Neural cell (in vitro differentiated cells): ENCODE results near the gene SIGLEC1. TPM values are rescaled to one million over a fixed set of nuclear protein-coding genes. Genes with fewer than 3 reads are reported as not detected.

Experiments used
- H2AFZ ChIP-seq: fragments of 200-600, 300-800 bp; sonication (generic), shearing (Covaris generic); 2 replicates; pipeline ENCODE4 v1.6.0; 2014; ENCODE audit warnings: low read depth, mild to moderate bottlenecking, antibody characterized with exemption, low read length, moderate library complexity
- H3F3A ChIP-seq: fragments of 200-600 bp; shearing (Covaris generic); 2 replicates; pipeline ENCODE4 v1.6.1; 2016; ENCODE audit warnings: mild to moderate bottlenecking, moderate library complexity, mixed read lengths, antibody characterized with exemption, low read length; ENCODE audit not compliant: insufficient read depth, poor library complexity, severe bottlenecking
- H3K27ac ChIP-seq: fragments of 200-600, 300-800 bp; sonication (generic), shearing (Covaris generic); 2 replicates; pipeline ENCODE4 v1.5.1; 2014; ENCODE audit warnings: mild to moderate bottlenecking, low read length, moderate library complexity
- H3K27me3 ChIP-seq: fragments of 300-800, 200-600 bp; sonication (generic), shearing (Covaris generic); 2 replicates; pipeline ENCODE4 v1.6.0; 2014; ENCODE audit warnings: mild to moderate bottlenecking, low read depth, low read length, moderate library complexity; ENCODE audit not compliant: insufficient read depth
- H3K36me3 ChIP-seq: fragments of 300-800, 200-600 bp; sonication (generic), shearing (Covaris generic); 2 replicates; pipeline ENCODE4 v1.5.1; 2014; ENCODE audit warnings: mild to moderate bottlenecking, antibody characterized with exemption, low read length, moderate library complexity; ENCODE audit not compliant: insufficient read depth
- H3K4me2 ChIP-seq: fragments of 300-800, 200-600 bp; sonication (generic), shearing (Covaris generic); 2 replicates; pipeline ENCODE4 v1.6.0; 2014; ENCODE audit warnings: mild to moderate bottlenecking, low read length
- H3K4me3 ChIP-seq: fragments of 300-800, 200-600 bp; sonication (generic), shearing (Covaris generic); 2 replicates; pipeline ENCODE4 v1.5.1; 2014; ENCODE audit warnings: mild to moderate bottlenecking, low read length, moderate library complexity
- H3K79me2 ChIP-seq: fragments of 200-600 bp; shearing (Covaris generic); replicated peaks from 2 replicates; pipeline ENCODE4 v1.6.0; 2014; ENCODE audit warnings: mild to moderate bottlenecking, low read length, moderate library complexity; ENCODE audit not compliant: insufficient read depth
- H3K9ac ChIP-seq: fragments of 300-800, 200-600 bp; sonication (generic), shearing (Covaris generic); 2 replicates; pipeline ENCODE4 v1.6.1; 2016; ENCODE audit warnings: mild to moderate bottlenecking, low read length, mixed read lengths
- H3K9me2 ChIP-seq: fragments of 200-600 bp; shearing (Covaris generic); 2 replicates; pipeline ENCODE4 v1.6.1; 2016; ENCODE audit warnings: mild to moderate bottlenecking, low read length, mixed read lengths; ENCODE audit not compliant: insufficient read depth
- H3K9me3 ChIP-seq: fragments of 200-600, 300-800 bp; sonication (generic), shearing (Covaris generic); 2 replicates; pipeline ENCODE4 v1.6.1; 2016; ENCODE audit warnings: mild to moderate bottlenecking, mixed run types, low read length, moderate library complexity, mixed read lengths
- H4K20me1 ChIP-seq: fragments of 200-600 bp; shearing (Covaris generic); 2 replicates; pipeline ENCODE4 v1.6.1; 2016; ENCODE audit warnings: mild to moderate bottlenecking, mixed run types; ENCODE audit not compliant: insufficient read depth
- EP300 ChIP-seq: fragments of 450-650 bp; conservative IDR thresholded peaks from 2 replicates; pipeline ENCODE4 v1.6.1; 2014; ENCODE audit warnings: antibody characterized with exemption, mild to moderate bottlenecking, moderate library complexity; ENCODE audit not compliant: poor library complexity, severe bottlenecking
- EZH2 ChIP-seq: fragments of 200-600, 300-800 bp; shearing (Covaris generic), sonication (generic); IDR thresholded peaks from 2 replicates; pipeline ENCODE4 v1.6.1; 2014; ENCODE audit warnings: antibody characterized with exemption, low read length, borderline replicate concordance, mild to moderate bottlenecking; ENCODE audit not compliant: insufficient read depth, poor library complexity, severe bottlenecking
- MXI1 ChIP-seq: fragments of 450-650 bp; conservative IDR thresholded peaks from 2 replicates; pipeline ENCODE4 v1.6.1; 2014; ENCODE audit warnings: antibody characterized with exemption, mild to moderate bottlenecking; ENCODE audit not compliant: poor library complexity, severe bottlenecking
- POLR2AphosphoS5 ChIP-seq: IDR thresholded peaks from 2 replicates; pipeline ENCODE4 v1.6.1; 2012
- RAD21 ChIP-seq: fragments of 450-650 bp; conservative IDR thresholded peaks from 2 replicates; pipeline ENCODE4 v1.6.1; 2014; ENCODE audit warnings: antibody characterized with exemption, mild to moderate bottlenecking, moderate library complexity
- SMC3 ChIP-seq: fragments of 450-650 bp; conservative IDR thresholded peaks from 2 replicates; pipeline ENCODE4 v1.6.1; 2014; ENCODE audit warnings: antibody characterized with exemption, mild to moderate bottlenecking, moderate library complexity; ENCODE audit not compliant: poor library complexity
- TAF1 ChIP-seq: IDR thresholded peaks from 2 replicates; pipeline ENCODE4 v1.6.1; 2012; ENCODE audit warnings: low read depth
- polyA plus RNA-seq: library from polyadenylated mRNA; depleted of rRNA; stranded (reverse); fragments of >200 nt; gene quantifications from 2 replicates; pipeline ENCODE4 v1.2.3, GENCODE V29; 2014
- TF ChIP-seq, protein P1 (sequence below): IDR thresholded peaks from 2 replicates; pipeline ENCODE4 v1.6.1; 2012; ENCODE audit warnings: borderline replicate concordance
- TF ChIP-seq, protein P2 (sequence below): fragments of 450-650 bp; IDR thresholded peaks from 2 replicates; pipeline ENCODE4 v1.5.1; 2014; ENCODE audit warnings: antibody characterized with exemption, mild to moderate bottlenecking, moderate library complexity; ENCODE audit not compliant: poor library complexity, severe bottlenecking

Gene SIGLEC1
- polyA plus RNA-seq, 1 donor from 2014 or later, result 0.12 TPM

DNA sequence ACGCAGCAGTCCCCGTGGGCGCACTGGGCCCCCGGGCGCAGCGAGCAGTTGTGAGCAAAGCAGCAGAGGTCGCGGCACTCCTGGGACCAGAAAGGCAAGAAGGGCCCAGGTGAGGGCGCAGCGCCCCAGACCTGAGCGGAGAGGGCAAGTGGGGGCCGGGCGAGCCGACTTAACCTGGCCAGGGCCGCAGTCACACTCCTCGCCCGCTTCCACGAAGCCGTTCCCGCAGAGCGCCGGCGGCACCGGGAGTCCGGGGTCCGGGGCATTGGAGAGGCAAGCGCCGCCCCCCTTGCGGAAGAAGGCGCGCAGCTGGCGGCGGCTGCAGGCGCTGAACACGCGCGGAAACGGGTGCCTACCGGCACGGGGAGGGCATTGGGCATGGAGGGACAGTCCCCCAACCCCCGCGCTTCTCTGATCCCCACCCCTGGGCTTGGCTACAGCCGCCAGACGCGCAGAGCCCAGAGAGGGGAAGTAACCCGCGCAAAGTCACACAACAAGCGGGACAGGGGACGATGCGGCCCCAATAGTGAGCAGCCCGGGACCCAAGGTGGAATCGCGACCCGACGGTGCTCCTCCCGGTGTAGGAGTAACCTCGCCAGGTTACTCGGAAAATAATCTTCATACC, 39.7 kb downstream of the SIGLEC1 start:
- peaks cover 36% of the 10 kb centered on the region for H3K27me3 ChIP-seq
- no peaks in the 10 kb centered on the region for H3K9me2 ChIP-seq
- no peak overlapping the region for H3K9ac ChIP-seq
- no peaks in the 10 kb centered on the region for H4K20me1 ChIP-seq
- H3K36me3 ChIP-seq, result no peaks in the 10 kb centered on the region
- no peaks in the 10 kb centered on the region for H3K9me3 ChIP-seq
- H3F3A ChIP-seq, result no peaks in the 10 kb centered on the region
- no peak for TF ChIP-seq TAF1
- TF ChIP-seq POLR2AphosphoS5, result no peak
- no peak for TF ChIP-seq SMC3
- no peak for TF ChIP-seq EZH2
- no peak for TF ChIP-seq RAD21
- TF ChIP-seq, protein P1, sequence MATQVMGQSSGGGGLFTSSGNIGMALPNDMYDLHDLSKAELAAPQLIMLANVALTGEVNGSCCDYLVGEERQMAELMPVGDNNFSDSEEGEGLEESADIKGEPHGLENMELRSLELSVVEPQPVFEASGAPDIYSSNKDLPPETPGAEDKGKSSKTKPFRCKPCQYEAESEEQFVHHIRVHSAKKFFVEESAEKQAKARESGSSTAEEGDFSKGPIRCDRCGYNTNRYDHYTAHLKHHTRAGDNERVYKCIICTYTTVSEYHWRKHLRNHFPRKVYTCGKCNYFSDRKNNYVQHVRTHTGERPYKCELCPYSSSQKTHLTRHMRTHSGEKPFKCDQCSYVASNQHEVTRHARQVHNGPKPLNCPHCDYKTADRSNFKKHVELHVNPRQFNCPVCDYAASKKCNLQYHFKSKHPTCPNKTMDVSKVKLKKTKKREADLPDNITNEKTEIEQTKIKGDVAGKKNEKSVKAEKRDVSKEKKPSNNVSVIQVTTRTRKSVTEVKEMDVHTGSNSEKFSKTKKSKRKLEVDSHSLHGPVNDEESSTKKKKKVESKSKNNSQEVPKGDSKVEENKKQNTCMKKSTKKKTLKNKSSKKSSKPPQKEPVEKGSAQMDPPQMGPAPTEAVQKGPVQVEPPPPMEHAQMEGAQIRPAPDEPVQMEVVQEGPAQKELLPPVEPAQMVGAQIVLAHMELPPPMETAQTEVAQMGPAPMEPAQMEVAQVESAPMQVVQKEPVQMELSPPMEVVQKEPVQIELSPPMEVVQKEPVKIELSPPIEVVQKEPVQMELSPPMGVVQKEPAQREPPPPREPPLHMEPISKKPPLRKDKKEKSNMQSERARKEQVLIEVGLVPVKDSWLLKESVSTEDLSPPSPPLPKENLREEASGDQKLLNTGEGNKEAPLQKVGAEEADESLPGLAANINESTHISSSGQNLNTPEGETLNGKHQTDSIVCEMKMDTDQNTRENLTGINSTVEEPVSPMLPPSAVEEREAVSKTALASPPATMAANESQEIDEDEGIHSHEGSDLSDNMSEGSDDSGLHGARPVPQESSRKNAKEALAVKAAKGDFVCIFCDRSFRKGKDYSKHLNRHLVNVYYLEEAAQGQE, result no peak
- TF ChIP-seq MXI1, result no peak
- no peak for TF ChIP-seq EP300
- TF ChIP-seq, protein P2, sequence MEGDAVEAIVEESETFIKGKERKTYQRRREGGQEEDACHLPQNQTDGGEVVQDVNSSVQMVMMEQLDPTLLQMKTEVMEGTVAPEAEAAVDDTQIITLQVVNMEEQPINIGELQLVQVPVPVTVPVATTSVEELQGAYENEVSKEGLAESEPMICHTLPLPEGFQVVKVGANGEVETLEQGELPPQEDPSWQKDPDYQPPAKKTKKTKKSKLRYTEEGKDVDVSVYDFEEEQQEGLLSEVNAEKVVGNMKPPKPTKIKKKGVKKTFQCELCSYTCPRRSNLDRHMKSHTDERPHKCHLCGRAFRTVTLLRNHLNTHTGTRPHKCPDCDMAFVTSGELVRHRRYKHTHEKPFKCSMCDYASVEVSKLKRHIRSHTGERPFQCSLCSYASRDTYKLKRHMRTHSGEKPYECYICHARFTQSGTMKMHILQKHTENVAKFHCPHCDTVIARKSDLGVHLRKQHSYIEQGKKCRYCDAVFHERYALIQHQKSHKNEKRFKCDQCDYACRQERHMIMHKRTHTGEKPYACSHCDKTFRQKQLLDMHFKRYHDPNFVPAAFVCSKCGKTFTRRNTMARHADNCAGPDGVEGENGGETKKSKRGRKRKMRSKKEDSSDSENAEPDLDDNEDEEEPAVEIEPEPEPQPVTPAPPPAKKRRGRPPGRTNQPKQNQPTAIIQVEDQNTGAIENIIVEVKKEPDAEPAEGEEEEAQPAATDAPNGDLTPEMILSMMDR, result no peak
- no peak overlapping the region for H3K27ac ChIP-seq
- no peak overlapping the region for H2AFZ ChIP-seq
- peak overlapping the region; percentile 51 for H3K4me3 ChIP-seq
- no peak overlapping the region for H3K4me2 ChIP-seq
- H3K79me2 ChIP-seq, result no peaks in the 10 kb centered on the region

DNA sequence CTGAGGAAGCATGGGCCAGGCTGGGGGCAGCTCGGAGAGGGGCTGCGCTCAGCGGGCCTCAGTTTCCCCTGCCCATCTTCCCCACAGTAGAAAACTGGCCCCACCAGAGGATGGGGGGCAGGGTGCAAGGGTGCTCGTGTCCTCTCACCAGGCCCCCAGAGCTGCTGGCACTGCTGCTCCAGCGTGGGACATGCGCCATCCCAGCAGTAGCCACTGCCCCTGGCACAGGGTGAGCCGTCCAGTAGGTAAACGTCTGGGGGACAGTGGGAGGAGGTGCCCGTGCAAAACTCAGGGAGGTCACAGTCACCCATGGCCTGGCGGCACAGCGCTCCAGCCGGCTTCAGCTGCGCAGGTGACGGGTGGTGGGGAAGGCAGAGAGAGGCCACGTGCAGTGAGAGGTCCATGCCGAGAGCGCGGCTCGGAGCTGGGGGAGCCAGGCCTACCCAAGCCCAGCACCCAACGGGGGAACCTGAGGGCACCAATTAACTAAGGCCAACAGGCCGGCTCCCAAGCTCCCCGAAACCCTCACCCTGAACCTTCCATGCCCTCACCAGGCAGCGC, 40.3 kb downstream of the SIGLEC1 start:
- no peak overlapping the region for H3K27ac ChIP-seq
- no peak overlapping the region for H3K4me2 ChIP-seq
- H2AFZ ChIP-seq, result no peak overlapping the region
- peaks cover 36% of the 10 kb centered on the region for H3K27me3 ChIP-seq
- TF ChIP-seq SMC3 (no peak), TAF1 (no peak), EP300 (no peak), MXI1 (no peak), POLR2AphosphoS5 (no peak), EZH2 (no peak)
- TF ChIP-seq, protein P2, result no peak
- H3K36me3 ChIP-seq, result no peaks in the 10 kb centered on the region
- no peaks in the 10 kb centered on the region for H3K9me3 ChIP-seq
- no peaks in the 10 kb centered on the region for H4K20me1 ChIP-seq
- H3K9ac ChIP-seq, result no peak overlapping the region
- H3K9me2 ChIP-seq, result no peaks in the 10 kb centered on the region
- H3K4me3 ChIP-seq, result peak overlapping the region; percentile 51
- H3F3A ChIP-seq, result no peaks in the 10 kb centered on the region
- H3K79me2 ChIP-seq, result no peaks in the 10 kb centered on the region
